Inferior parietal cortex (tissue), 1 donor: ENCODE results near the gene NAGPA.

Experiments
- DNase-seq: peaks from one replicate; pipeline ENCODE4 v3.0.0-alpha.2; 2016; ENCODE audit errors: extremely low spot score

Gene NAGPA

GRCh38 chr16:5027575-5028235 lies 6.0 kb downstream of the NAGPA start:
- no peak for DNase-seq

GRCh38 chr16:5027086-5027485 lies 6.6 kb downstream of the NAGPA start:
- no peak for DNase-seq

GRCh38 chr16:5026664-5027063 lies 7.1 kb downstream of the NAGPA start:
- no peak for DNase-seq

GRCh38 chr16:5025171-5025632 lies 8.5 kb downstream of the NAGPA start:
- peak; percentile 73 for DNase-seq

GRCh38 chr16:5024632-5025031 lies 9.1 kb downstream of the NAGPA start:
- no peak for DNase-seq

GRCh38 chr16:5022521-5022920 lies 11.2 kb downstream of the NAGPA start:
- DNase-seq = no peak

GRCh38 chr16:5020551-5020950 lies 13.2 kb downstream of the NAGPA start:
- no peak for DNase-seq

- DNase-seq = no peak
Measured at GRCh38 chr16:5019775-5020174, 14.0 kb downstream of the NAGPA start.

- no peak for DNase-seq
Measured at GRCh38 chr16:5018793-5019192, 14.9 kb downstream of the NAGPA start.

GRCh38 chr16:5017678-5017969 lies 16.1 kb downstream of the NAGPA start:
- no peak for DNase-seq

- DNase-seq = no peak
Measured at GRCh38 chr16:5016967-5017677, 16.6 kb downstream of the NAGPA start.

- DNase-seq = no peak
Measured at GRCh38 chr16:5015887-5016286, 17.8 kb downstream of the NAGPA start.

- no peak for DNase-seq
Measured at GRCh38 chr16:5015351-5015750, 18.4 kb downstream of the NAGPA start.

GRCh38 chr16:5012887-5013286 lies 20.8 kb downstream of the NAGPA start:
- DNase-seq = no peak

GRCh38 chr16:5011637-5012036 lies 22.1 kb downstream of the NAGPA start:
- no peak for DNase-seq

GRCh38 chr16:5010576-5011329 lies 23.0 kb downstream of the NAGPA start:
- DNase-seq = no peak

- DNase-seq = no peak
Measured at GRCh38 chr16:5008311-5008731, 25.4 kb downstream of the NAGPA start.

- no peak for DNase-seq
Measured at GRCh38 chr16:5007256-5007655, 26.5 kb downstream of the NAGPA start.

- DNase-seq = peak; percentile 63
Measured at GRCh38 chr16:5006348-5007193, 27.2 kb downstream of the NAGPA start.

GRCh38 chr16:5005916-5006315 lies 27.8 kb downstream of the NAGPA start:
- no peak for DNase-seq

GRCh38 chr16:5004311-5004710 lies 29.4 kb downstream of the NAGPA start:
- DNase-seq = no peak

- no peak for DNase-seq
Measured at GRCh38 chr16:5003828-5004227, 29.9 kb downstream of the NAGPA start.
